Measurements from ENCODE around the gene TPRG1L. TPM values are rescaled to one million over a fixed set of nuclear protein-coding genes. Genes with fewer than 3 reads are reported as not detected.

Gene TPRG1L
- total RNA-seq, 2 donors from 2014 or later, result 88.5 to 93.9 TPM

GRCh38 chr1:3651930-3652547 lies 27.2 kb downstream of the TPRG1L start, which contains the start of gene TP73:
Gene TP73 (plus strand): TSS chr1:3652516. CDS start chr1:3682366, 29,850 bp downstream.
- DNase-seq (peak in 1 of 2 donors; percentile 20), ATAC-seq (no peak)
- intact Hi-C loops (cut with DNase I, micrococcal nuclease), result no loop called here

GRCh38 chr1:3652548-3653285 lies 27.9 kb downstream of the TPRG1L start:
- peak in 1 of 2 donors; percentile 20 for DNase-seq
- ATAC-seq, result no peak
- intact Hi-C loops (cut with DNase I, micrococcal nuclease), result no loop called here

DNA sequence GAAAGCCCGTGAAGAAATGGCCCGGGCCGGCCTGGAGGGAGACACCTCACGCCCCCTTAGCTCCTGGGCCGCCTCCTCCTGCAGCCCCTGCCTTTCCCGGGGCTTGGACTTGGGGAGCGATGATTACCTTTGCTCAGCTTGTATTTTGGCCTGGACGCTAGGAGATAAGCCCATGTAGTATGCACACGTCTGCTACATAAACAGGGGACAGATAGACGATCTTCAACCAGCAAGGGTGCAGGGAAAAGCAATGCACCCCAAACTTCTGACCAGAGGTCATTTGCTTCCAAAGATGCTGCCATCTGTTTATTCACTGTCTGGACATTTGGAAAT lies 28.4 kb downstream of the TPRG1L start:
- intact Hi-C loops (cut with DNase I, micrococcal nuclease), result no loop called here
- peak in 1 of 2 donors; percentile 10 for DNase-seq
- no peak for ATAC-seq

- no peak for ATAC-seq
- DNase-seq, result peak in 1 of 2 donors; percentile 12
- intact Hi-C loops (cut with DNase I, micrococcal nuclease), result no loop called here
Observed at GRCh38 chr1:3654549-3655281, 29.9 kb downstream of the TPRG1L start.

DNA sequence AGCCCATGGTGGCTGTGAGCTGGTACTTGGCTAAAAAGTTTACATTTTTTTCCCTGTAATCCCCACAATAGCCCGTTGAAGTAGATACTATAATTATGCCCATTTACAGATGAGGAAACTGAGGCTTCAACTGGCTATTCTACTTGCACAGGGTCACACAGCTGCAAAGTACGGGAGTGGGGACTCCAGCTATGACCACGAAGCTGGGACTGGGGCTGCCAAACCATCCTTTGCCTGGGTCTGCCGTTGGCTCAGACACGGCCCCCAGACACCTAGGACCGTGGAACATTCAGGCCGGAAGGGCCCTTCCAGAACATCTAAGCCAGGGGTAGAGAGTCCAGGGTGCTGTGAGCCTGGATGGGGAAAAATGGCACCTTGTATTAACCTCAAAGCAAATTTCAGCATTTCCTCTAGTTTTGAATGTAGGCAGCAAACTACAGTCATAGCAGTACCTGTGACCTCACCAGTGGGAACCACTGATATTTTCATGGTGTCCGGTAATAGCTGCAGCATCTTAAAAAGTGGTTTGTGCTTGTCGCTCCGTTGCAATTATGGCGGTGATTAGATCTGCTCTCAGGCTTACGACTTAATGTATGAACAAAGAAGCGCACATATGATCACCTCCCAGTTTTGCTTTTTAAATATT lies 31.8 kb downstream of the TPRG1L start:
- intact Hi-C loops (cut with DNase I, micrococcal nuclease), result no loop called here
- ATAC-seq (no peak), DNase-seq (peak in 1 of 2 donors; percentile 8)

- intact Hi-C loops (cut with DNase I, micrococcal nuclease), result no loop called here
- ATAC-seq (no peak), DNase-seq (peak in 1 of 2 donors; percentile 10)
Observed at GRCh38 chr1:3657096-3657475, 32.3 kb downstream of the TPRG1L start.

DNA sequence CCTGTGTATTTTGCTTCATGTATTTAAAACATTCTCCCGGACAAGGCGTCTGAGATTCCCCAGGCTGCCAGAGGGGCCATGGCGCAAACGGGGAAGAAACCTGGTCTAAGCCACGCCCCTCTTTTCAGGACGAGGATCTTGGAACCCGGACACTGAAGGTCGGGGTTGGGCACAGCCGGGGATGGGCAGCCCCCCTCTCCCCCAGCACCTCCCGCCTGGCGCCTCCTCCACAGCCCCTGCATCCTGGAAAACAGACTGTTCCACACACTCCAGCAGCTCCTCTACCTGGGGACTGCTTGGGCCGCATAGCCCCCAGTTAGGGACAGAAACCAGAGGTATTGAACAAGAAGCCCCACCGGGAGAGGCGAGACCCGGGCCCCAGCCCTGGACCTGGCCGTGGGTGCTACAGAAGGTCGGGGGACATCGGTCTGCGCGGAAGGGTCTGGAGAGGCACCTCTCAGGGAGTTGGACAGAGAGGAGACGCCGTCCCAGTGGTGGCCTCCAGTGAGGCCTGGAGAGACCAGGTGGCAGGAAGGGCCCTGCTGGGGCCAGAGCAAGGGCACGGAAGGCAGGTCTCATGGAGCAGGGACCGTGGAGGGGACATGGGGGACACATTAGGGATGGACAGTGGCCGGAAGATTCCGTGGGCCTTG lies 32.9 kb downstream of the TPRG1L start:
- intact Hi-C loops (cut with DNase I, micrococcal nuclease), result no loop called here
- DNase-seq (peak in 1 of 2 donors; percentile 16), ATAC-seq (no peak)

DNA sequence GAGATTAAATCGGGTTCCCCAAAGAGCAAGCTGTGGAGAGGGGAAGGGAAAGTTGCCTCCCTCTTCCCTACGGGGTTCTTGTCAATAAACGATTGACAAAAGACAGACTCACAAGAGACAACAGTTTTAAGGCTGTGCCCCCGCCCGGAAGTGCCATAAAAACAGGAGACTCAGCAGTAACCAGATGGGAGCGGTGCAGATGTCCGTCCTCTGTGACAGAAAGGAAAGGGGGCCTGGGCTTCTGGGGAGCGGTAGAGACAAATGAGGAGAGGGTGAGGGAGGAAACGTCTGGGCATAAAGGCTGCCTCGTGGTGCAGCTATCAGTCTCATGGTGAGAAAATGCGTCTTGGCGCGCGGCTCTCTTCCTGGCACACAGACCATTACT lies 33.4 kb downstream of the TPRG1L start:
- intact Hi-C loops (cut with DNase I, micrococcal nuclease), result no loop called here
- DNase-seq, result peak in 1 of 2 donors; percentile 5
- no peak for ATAC-seq

- intact Hi-C loops (cut with DNase I, micrococcal nuclease), result no loop called here
- no peak for DNase-seq
- ATAC-seq, result no peak
Observed at GRCh38 chr1:3659093-3659492, 34.3 kb downstream of the TPRG1L start.

DNA sequence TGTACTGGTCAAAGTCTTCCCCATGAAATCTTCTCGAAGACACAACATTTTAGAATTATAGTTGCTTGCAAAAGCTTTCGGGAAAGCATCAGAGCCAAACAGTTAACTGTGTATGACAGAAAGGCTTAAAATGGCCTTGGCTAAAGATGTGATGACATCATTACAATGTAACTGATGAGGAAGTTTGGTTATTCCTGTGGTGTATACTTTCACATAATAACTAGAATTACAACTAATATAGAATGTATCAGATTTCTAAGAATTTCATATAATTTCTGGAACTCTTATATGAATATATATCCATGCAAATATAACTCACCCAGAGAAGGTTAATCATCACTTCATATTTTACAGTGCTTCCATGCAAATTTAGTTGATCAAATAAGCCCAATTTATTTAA lies 35.9 kb downstream of the TPRG1L start:
- intact Hi-C loops (cut with DNase I, micrococcal nuclease), result no loop called here
- no peak for ATAC-seq
- DNase-seq, result no peak

DNA sequence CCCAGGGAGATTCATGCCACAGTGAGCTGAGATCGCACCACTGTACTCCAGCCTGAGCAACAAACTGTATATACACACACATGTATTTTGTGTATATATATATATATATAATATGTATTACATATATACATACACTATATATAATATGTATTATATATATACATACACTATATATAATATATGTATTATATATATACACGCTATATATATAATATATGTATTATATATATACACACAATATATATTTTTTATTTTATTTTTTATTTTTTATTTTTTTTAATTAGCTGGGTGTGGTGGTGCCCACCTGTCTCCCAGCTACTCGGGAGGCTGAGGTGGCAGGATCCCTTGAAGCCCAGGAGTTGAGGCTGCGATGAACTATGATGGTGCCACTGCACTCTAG lies 36.8 kb downstream of the TPRG1L start:
- intact Hi-C loops (cut with DNase I, micrococcal nuclease), result no loop called here
- DNase-seq (no peak), ATAC-seq (no peak)

- ATAC-seq (no peak), DNase-seq (peak in 1 of 2 donors; percentile 11)
- intact Hi-C loops (cut with DNase I, micrococcal nuclease), result no loop called here
Observed at GRCh38 chr1:3662080-3662671, 37.4 kb downstream of the TPRG1L start.

DNA sequence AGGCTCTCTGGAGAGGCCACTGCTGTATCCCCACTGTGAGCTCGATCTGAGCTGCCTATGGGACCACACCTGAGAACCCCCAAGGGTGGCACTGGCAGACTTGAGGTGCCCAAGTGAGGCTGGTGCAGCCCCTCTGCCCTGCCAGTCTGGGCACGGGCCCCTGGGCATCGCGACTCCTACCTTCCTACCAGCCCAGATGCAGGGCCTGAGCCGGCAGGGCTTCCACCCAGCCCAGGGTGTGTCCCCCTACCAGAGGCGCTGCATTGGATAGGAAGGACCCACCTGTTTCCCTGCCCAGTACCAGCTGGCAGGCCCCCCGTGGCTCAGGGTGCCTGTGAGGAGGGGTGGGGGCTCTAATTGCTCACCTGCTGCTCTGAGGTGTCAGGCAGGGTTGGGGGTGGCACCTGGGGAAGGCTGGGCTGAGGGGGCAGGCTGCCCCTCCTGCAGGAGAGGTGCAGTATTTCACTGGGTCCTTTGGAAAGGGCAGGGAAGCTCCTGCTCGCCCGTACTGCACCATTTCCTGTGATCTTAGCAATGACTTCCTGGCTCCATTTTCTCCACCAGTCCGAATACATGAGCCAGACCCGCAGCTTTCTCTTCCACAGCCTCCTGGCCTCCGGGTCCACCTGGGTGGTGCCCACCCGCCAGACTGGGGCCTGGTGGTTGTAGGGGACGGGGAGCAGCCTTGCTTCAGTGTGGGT lies 39.3 kb downstream of the TPRG1L start:
- DNase-seq, result peak in 1 of 2 donors; percentile 22
- intact Hi-C loops (cut with DNase I, micrococcal nuclease), result no loop called here
- no peak for ATAC-seq

- peak in 1 of 2 donors; percentile 14 for DNase-seq
- ATAC-seq, result no peak
- intact Hi-C loops (cut with DNase I, micrococcal nuclease), result no loop called here
Observed at GRCh38 chr1:3664700-3665375, 40.0 kb downstream of the TPRG1L start.

DNA sequence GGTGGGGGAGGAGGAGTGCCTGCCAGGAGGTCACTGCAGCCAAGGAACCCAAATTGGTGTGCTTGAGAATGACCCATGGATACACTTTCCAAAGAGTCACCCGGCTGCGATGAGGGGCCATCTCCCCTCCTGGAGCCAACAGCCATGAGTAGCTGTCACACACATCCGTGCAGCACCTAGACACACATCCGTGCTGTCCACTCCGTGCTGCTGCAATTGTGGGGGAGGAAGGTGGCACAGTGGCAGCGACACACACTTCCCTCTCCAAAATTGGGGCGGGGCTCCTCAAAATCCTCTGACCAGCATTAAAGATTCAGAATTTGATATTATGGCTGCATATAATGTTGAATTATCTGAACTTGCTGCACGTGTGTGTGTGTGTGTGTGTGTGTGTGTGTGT lies 43.3 kb downstream of the TPRG1L start:
- ATAC-seq (no peak), DNase-seq (no peak)
- intact Hi-C loops (cut with DNase I, micrococcal nuclease), result no loop called here

DNA sequence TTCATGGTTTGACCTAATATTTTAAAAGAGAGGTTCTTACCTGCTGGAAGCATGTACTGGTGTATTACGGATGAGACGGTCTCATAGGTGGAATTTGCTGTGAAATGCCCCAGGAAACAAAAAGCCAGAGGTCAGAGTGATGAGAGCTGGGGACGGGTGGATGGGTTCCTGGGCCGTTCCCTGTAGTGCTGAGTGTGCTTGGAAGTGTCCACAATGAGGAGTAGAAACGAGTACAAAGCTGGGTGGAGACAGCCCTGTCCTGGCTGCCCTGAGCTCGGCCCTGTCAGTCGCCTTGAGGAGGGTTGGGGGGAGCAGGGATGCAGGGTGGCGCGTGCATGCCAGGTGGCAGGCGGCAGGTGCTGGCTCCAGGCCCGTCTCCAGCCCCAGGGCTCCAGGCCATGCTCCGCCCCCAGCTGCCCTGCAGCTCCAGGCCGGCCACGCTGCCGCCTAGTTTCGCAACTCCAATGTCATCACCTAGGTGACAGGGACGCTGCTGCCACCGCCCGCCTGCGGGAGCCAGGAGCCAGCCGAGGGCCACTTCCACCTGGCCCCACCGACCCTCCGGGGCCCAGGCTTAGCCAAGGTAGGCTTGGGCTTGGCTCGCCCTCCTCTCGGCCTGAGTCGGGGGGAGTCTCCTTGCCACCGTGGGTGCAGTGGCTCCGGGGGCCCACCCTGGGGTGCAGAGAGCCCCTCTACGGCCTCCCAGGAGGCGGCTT lies 43.9 kb downstream of the TPRG1L start:
- peak; percentile 94 for ATAC-seq
- DNase-seq, result peak; percentile 87 to 91
- intact Hi-C loops (cut with DNase I, micrococcal nuclease), result no loop called here

DNA sequence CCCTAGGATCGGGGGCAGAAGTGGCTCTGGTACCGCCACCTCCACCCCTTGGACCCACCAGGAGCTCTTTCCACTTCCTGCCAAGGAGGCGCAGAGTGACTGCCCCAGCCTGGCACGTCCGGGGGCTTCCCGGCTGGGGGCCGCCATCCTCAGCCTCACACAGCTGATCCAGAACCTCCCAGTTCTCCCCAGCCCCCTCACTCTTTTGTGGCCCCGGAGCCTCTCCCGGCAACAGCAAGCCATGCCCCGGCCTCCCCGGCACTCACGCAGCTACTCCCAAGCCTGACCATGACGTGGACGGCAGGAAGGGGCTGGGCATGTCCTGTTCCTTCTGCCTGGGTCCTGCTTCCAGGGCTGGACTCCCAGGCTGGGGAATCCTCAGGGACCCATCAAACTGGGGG lies 44.6 kb downstream of the TPRG1L start:
- ATAC-seq (peak; percentile 4), DNase-seq (no peak)
- intact Hi-C loops (cut with DNase I, micrococcal nuclease), result no loop called here

All from left colon (tissue), 2 donors.